HepG2 (cell line): ENCODE measurements around the gene MORF4L1. TPM values are rescaled to one million over a fixed set of nuclear protein-coding genes. Genes with fewer than 3 reads are reported as not detected.

ENCODE experiments used
- ATAC-seq: fragments of 200-7000 bp; cut with Tn5 transposase; 3 replicates; pipeline ENCODE4 v1.9.1; 2020; ENCODE audit warnings: mild to moderate bottlenecking, moderate library complexity
- BruUV-seq: library from RNA; stranded (reverse); fragments of 400-500 nt; replicated peaks from 2 replicates; lab custom pipeline; 2021; lab: Mats Ljungman, UMichigan
- CTCF ChIA-PET: fragments of 300-600 bp; formaldehyde crosslinking; extraction: SDS; loops from one replicate; lab custom pipeline; 2021; ENCODE audit warnings: low total read pairs, inconsistent platforms, low intra/inter-chr PET ratio; lab: Yijun Ruan, JAX
- POLR2A ChIA-PET: fragments of 350-600 bp; sonication (Branson Sonifier 250); formaldehyde crosslinking; loops from one replicate; lab custom pipeline; 2020; ENCODE audit warnings: antibody characterized with exemption, inconsistent platforms; lab: Yijun Ruan, JAX
- DNase-seq: peaks from one replicate; pipeline ENCODE4 v3.0.0-alpha.2; 2015; ENCODE audit warnings: low spot score
- FAIRE-seq: peaks from 3 replicates; lab custom pipeline; 2011; peaks lifted over from hg19 to GRCh38; lab: Jason Lieb, UNC
- H2AFZ ChIP-seq: one replicate; pipeline ENCODE4 v1.6.1; 2011; ENCODE audit warnings: low read length, inconsistent platforms
- H3K27ac ChIP-seq: fragments of 300-600 bp; 3 replicates; pipeline ENCODE4 v1.8.0; 2011; ENCODE audit warnings: mixed run types, mild to moderate bottlenecking, mixed read lengths, low read length, inconsistent platforms; ENCODE audit not compliant: insufficient read depth; ENCODE audit errors: extremely low read length
- H3K27me3 ChIP-seq, 2 experiments: fragments of 200-600 bp in 1 of 2; 2 replicates in 1 of 2; 3 replicates in 1 of 2; pipeline versions ENCODE4 v1.6.0 to v1.8.0; 2011; ENCODE audit warnings: low read length in 2 of 2, mild to moderate bottlenecking in 2 of 2, moderate library complexity in 2 of 2, inconsistent platforms in 1 of 2; ENCODE audit not compliant: insufficient read depth in 2 of 2, control insufficient read depth in 1 of 2
- H3K36me3 ChIP-seq, 2 experiments: fragments of 200-600 bp in 1 of 2; replicated peaks in 1 of 2; 2 replicates in 1 of 2; 3 replicates in 1 of 2; pipeline versions ENCODE4 v1.5.1 to v1.8.0; 2011; ENCODE audit warnings: low read length in 2 of 2, inconsistent platforms in 1 of 2; ENCODE audit not compliant: insufficient read depth in 2 of 2, control insufficient read depth in 1 of 2
- H3K4me1 ChIP-seq: 2 replicates; pipeline ENCODE4 v1.5.1; 2012; ENCODE audit warnings: low read length, inconsistent platforms; ENCODE audit not compliant: insufficient read depth
- H3K4me2 ChIP-seq: 2 replicates; pipeline ENCODE4 v1.6.0; 2011; ENCODE audit warnings: low read depth, low read length, inconsistent platforms
- H3K4me3 ChIP-seq, 3 experiments: fragments of 200-600 bp in 1 of 3; sonication (generic), shearing (Covaris generic) in 1 of 3; replicated peaks in 1 of 3; 2 replicates each; pipeline ENCODE4 v1.5.1; 2011 to 2016; ENCODE audit warnings: low read length in 3 of 3, inconsistent platforms in 2 of 3, low read depth in 2 of 3, mild to moderate bottlenecking in 2 of 3, control low read depth in 1 of 3, mixed read lengths in 1 of 3; ENCODE audit not compliant: insufficient read depth in 1 of 3
- H3K79me2 ChIP-seq: one replicate; pipeline ENCODE4 v1.6.1; 2011; ENCODE audit warnings: low read length, inconsistent platforms; ENCODE audit not compliant: insufficient read depth
- H3K9ac ChIP-seq: 2 replicates; pipeline ENCODE4 v1.6.0; 2011; ENCODE audit warnings: mild to moderate bottlenecking, low read depth, low read length, inconsistent platforms; ENCODE audit not compliant: insufficient read depth
- H3K9me3 ChIP-seq: 2 replicates; pipeline ENCODE4 v1.5.1; 2012; ENCODE audit warnings: mild to moderate bottlenecking, low read length
- H4K20me1 ChIP-seq: 2 replicates; pipeline ENCODE4 v1.6.0; 2011; ENCODE audit warnings: inconsistent platforms, mild to moderate bottlenecking, low read length, moderate library complexity; ENCODE audit not compliant: insufficient read depth
- ARNTL ChIP-seq: sonication (generic); formaldehyde crosslinking; IDR thresholded peaks from 2 replicates; pipeline ENCODE4 v1.4.0; 2020; ENCODE audit warnings: mild to moderate bottlenecking, missing genetic modification reagents
- EED ChIP-seq: sonication (generic); formaldehyde crosslinking; IDR thresholded peaks from 2 replicates; pipeline ENCODE4 v1.5.0; 2020; ENCODE audit warnings: mild to moderate bottlenecking, missing genetic modification reagents
- ELF1 ChIP-seq: sonication (generic); formaldehyde crosslinking; IDR thresholded peaks from 2 replicates; pipeline ENCODE4 v1.4.0; 2020; ENCODE audit warnings: missing genetic modification reagents
- FOXK1 ChIP-seq: sonication (generic); formaldehyde crosslinking; IDR thresholded peaks from 2 replicates; pipeline ENCODE4 v1.4.0; 2020; ENCODE audit warnings: low read depth, missing genetic modification reagents, borderline replicate concordance
- KDM1A ChIP-seq: IDR thresholded peaks from 2 replicates; pipeline ENCODE4 v1.6.1; 2016; ENCODE audit warnings: missing compliant biosample characterization
- ZNF263 ChIP-seq: sonication (generic); formaldehyde crosslinking; IDR thresholded peaks from 2 replicates; pipeline ENCODE4 v1.4.0; 2020; ENCODE audit warnings: missing genetic modification reagents
- ZNF34 ChIP-seq: sonication (generic); formaldehyde crosslinking; IDR thresholded peaks from 2 replicates; pipeline ENCODE4 v1.4.0; 2020; ENCODE audit warnings: mild to moderate bottlenecking, missing genetic modification reagents, borderline replicate concordance
- ZNF766 ChIP-seq: sonication (generic); formaldehyde crosslinking; IDR thresholded peaks from 2 replicates; pipeline ENCODE4 v1.5.0; 2020; ENCODE audit warnings: missing genetic modification reagents, borderline replicate concordance
- ZNF792 ChIP-seq: IDR thresholded peaks from 2 replicates; pipeline ENCODE4 v1.6.1; 2016
- ZNF839 ChIP-seq: sonication (generic); formaldehyde crosslinking; IDR thresholded peaks from 2 replicates; pipeline ENCODE4 v1.4.0; 2020; ENCODE audit warnings: missing genetic modification reagents, mild to moderate bottlenecking, borderline replicate concordance
- WGBS: methylation state at CpG from one replicate; pipeline ENCODE4 v1.1.6; 2017; ENCODE audit warnings: low lambda C conversion rate; 5-methylcytosine and 5-hydroxymethylcytosine counted together
- in situ Hi-C: cut with HindIII; loops from 2 replicates; pipeline ENCODE4 v1.10.0; 2017; ENCODE audit warnings: low pct_unique_long_range_greater_than_20kb; ENCODE audit not compliant: extremely low pct_ligation_motif_present
- intact Hi-C: fragments of 100-400 bp; cut with micrococcal nuclease; formaldehyde crosslinking; loops from one replicate; pipeline ENCODE4 v1.10.0; 2022; ENCODE audit not compliant: unreplicated experiment
- polyA plus RNA-seq, 8 experiments: library from polyadenylated mRNA; depleted of rRNA in 3 of 8; stranded (reverse) in 7 of 8; unstranded in 1 of 8; fragments of >200 nt; fragmentation: Illumina TruSeq in 4 of 8; extraction: Trizol in 4 of 8; gene quantifications; 2 replicates each; pipeline versions ENCODE4 v1.2.1 to v1.2.3, GENCODE V29; 2011 to 2016; ENCODE audit warnings: low read depth in 4 of 8, missing spikeins in 1 of 8, mixed read lengths in 1 of 8; ENCODE audit not compliant: insufficient read depth in 1 of 8
- total RNA-seq, 5 experiments: library from RNA; depleted of rRNA; stranded (reverse); fragments of >200 nt; fragmentation: Illumina TruSeq; extraction: Trizol; gene quantifications; 2 replicates each; pipeline ENCODE4 v1.2.3, GENCODE V29; 2016; ENCODE audit warnings: low read depth in 1 of 5
- TF ChIP-seq, protein P1 (sequence below): sonication (generic); formaldehyde crosslinking; IDR thresholded peaks from 2 replicates; pipeline ENCODE4 v1.4.0; 2020; ENCODE audit warnings: missing genetic modification reagents
- TF ChIP-seq, protein P2 (sequence below): sonication (generic); formaldehyde crosslinking; IDR thresholded peaks from 2 replicates; pipeline ENCODE4 v1.9.0; 2021; ENCODE audit warnings: missing genetic modification reagents, borderline replicate concordance
- TF ChIP-seq, protein P3 (sequence below): sonication (generic); formaldehyde crosslinking; IDR thresholded peaks from 2 replicates; pipeline ENCODE4 v1.4.0; 2020; ENCODE audit warnings: missing genetic modification reagents, borderline replicate concordance

Gene MORF4L1
- total and polyA plus RNA-seq, 2 of the 13 experiments (the other 11 are each of a cell fraction or from before 2014, with no cell fraction given) = 218 to 219 TPM

DNA sequence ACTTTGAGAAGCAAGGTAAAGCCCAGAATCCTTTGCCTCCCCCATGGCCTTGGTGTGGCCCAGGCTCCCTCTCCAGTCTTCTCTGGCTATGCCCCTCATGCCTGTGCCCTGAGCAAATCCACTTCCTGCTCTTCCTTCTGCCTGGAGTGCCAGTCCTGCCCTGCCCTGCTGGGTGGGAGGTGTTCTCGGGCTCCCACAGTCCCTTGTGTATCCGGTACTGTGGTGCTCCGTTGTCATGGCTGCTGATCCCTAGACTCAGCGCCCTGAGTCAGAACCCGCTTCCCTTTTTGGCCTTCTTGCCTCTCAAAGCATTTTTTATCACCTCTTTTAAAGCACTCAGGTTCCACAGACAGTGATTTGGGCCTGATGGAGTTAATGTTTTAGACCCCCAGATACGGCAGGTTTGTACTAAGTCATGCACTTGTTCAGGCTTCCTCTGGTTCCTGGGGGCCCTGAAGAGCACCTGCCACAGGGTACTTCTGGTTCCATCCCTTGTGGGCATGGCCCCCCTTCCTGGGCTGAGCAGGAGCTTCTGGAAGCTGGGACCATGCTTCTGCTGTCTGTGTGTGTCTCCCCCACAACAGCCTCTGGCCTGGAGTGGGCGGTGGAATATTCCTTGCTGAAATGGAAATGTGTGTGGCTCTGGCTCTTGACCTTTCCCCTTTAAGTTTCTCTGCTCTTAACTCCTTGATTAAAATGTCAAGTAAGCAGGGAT is 31.9 kb upstream of the MORF4L1 start:
- Histone ChIP-seq H3K9me3 (no peaks in the 10 kb centered on the region), H3K36me3 (no peaks in the 10 kb centered on the region), H3K27me3 (peaks cover 2 to 27% of the 10 kb centered on the region in 2 experiments; a peak in 3 of 5 replicates), H3K27ac (no peak overlapping the region), H3K9ac (no peak overlapping the region), H3K4me3 (no peak overlapping the region), H3K4me2 (no peak overlapping the region), H3K4me1 (peaks cover 5% of the 10 kb centered on the region; the same call in 1 of the 2 replicates), H3K79me2 (no peaks in the 10 kb centered on the region), H2AFZ (no peak overlapping the region), H4K20me1 (no peaks in the 10 kb centered on the region)
- ChIA-PET CTCF (no interaction called here), POLR2A (no interaction called here)
- ATAC-seq (no peak), FAIRE-seq (no peak), DNase-seq (no peak)
- no TSS peak for BruUV-seq
- intact Hi-C loops = no loop called here
- TF ChIP-seq, protein P1, sequence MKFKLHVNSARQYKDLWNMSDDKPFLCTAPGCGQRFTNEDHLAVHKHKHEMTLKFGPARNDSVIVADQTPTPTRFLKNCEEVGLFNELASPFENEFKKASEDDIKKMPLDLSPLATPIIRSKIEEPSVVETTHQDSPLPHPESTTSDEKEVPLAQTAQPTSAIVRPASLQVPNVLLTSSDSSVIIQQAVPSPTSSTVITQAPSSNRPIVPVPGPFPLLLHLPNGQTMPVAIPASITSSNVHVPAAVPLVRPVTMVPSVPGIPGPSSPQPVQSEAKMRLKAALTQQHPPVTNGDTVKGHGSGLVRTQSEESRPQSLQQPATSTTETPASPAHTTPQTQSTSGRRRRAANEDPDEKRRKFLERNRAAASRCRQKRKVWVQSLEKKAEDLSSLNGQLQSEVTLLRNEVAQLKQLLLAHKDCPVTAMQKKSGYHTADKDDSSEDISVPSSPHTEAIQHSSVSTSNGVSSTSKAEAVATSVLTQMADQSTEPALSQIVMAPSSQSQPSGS (CRISPR knock-in tag) = no peak
- TF ChIP-seq ARNTL (CRISPR knock-in tag) (no peak), KDM1A (no peak), ZNF263 (CRISPR knock-in tag) (no peak), EED (no peak), ZNF839 (CRISPR knock-in tag) (no peak), ZNF766 (CRISPR knock-in tag) (no peak), ZNF792 (CRISPR knock-in tag) (no peak), ZNF34 (no peak), FOXK1 (CRISPR knock-in tag) (no peak), ELF1 (CRISPR knock-in tag) (no peak)
- TF ChIP-seq, protein P2, sequence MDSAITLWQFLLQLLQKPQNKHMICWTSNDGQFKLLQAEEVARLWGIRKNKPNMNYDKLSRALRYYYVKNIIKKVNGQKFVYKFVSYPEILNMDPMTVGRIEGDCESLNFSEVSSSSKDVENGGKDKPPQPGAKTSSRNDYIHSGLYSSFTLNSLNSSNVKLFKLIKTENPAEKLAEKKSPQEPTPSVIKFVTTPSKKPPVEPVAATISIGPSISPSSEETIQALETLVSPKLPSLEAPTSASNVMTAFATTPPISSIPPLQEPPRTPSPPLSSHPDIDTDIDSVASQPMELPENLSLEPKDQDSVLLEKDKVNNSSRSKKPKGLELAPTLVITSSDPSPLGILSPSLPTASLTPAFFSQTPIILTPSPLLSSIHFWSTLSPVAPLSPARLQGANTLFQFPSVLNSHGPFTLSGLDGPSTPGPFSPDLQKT (CRISPR knock-in tag) = no peak
- TF ChIP-seq, protein P3, sequence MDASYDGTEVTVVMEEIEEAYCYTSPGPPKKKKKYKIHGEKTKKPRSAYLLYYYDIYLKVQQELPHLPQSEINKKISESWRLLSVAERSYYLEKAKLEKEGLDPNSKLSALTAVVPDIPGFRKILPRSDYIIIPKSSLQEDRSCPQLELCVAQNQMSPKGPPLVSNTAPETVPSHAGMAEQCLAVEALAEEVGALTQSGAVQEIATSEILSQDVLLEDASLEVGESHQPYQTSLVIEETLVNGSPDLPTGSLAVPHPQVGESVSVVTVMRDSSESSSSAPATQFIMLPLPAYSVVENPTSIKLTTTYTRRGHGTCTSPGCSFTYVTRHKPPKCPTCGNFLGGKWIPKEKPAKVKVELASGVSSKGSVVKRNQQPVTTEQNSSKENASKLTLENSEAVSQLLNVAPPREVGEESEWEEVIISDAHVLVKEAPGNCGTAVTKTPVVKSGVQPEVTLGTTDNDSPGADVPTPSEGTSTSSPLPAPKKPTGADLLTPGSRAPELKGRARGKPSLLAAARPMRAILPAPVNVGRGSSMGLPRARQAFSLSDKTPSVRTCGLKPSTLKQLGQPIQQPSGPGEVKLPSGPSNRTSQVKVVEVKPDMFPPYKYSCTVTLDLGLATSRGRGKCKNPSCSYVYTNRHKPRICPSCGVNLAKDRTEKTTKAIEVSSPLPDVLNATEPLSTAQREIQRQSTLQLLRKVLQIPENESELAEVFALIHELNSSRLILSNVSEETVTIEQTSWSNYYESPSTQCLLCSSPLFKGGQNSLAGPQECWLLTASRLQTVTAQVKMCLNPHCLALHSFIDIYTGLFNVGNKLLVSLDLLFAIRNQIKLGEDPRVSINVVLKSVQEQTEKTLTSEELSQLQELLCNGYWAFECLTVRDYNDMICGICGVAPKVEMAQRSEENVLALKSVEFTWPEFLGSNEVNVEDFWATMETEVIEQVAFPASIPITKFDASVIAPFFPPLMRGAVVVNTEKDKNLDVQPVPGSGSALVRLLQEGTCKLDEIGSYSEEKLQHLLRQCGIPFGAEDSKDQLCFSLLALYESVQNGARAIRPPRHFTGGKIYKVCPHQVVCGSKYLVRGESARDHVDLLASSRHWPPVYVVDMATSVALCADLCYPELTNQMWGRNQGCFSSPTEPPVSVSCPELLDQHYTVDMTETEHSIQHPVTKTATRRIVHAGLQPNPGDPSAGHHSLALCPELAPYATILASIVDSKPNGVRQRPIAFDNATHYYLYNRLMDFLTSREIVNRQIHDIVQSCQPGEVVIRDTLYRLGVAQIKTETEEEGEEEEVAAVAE (CRISPR knock-in tag) = no peak
- in situ Hi-C loops = no loop called here
- WGBS = 16% methylated on average over 6 of the region's 7 CpGs
